ENCODE data around the gene WTIP. TPM values are rescaled to one million over a fixed set of nuclear protein-coding genes. Genes with fewer than 3 reads are reported as not detected.

WTIP gene
- total RNA-seq, 1 experiment from 2014 or later: 8.4 TPM

DNA sequence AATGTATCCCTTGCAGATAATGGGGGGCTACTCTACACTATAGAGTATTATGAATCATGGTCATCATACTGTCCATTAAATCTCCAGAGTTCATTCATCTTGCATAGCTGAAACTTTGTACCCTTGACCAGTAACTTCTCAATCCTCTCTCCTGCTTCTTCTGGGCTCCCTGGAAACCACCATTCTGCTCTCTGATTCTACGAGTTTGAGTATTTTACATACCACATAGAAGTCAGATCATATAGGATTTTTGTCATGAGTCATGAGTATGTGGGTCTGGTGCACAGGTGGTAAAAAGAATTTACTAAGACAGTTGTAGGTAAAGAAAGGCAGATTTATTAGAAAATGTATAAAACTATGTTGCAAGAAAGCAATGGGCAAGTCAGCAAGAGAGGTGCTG, 41.9 kb downstream of the WTIP start:
- ChIA-PET RAD21 (ENCODE audit: low non-redundant PET in 1 of 2, low total read pairs in 2 of 2, uncharacterized antibody in 2 of 2, unreplicated experiment in 2 of 2) (no interaction called here), POLR2A (no interaction called here), CTCF (no interaction called here)
- H4K20me1 ChIP-seq (ENCODE audit: insufficient read depth): no peaks in the 10 kb centered on the region
- H3K27ac ChIP-seq (ENCODE audit: low read depth, low read length): no peak overlapping the region
- no peak for DNase-seq (ENCODE audit: low read depth, low spot score)
- H3K4me1 ChIP-seq (ENCODE audit: control insufficient read depth in 1 of 2, insufficient read depth in 2 of 2, low read length in 2 of 2): no peaks in the 10 kb centered on the region
- H2AFZ ChIP-seq (ENCODE audit: low read depth, low read length, poor library complexity, severe bottlenecking): no peak overlapping the region
- intact Hi-C loops (cut with micrococcal nuclease): no loop called here
- no peaks in the 10 kb centered on the region; the same call in 1 of the 2 replicates for H3K9me2 ChIP-seq (ENCODE audit: insufficient read depth)
- no peaks in the 10 kb centered on the region for H3K79me2 ChIP-seq (ENCODE audit: insufficient read depth, low read length)
- BruUV-seq (replicated peaks): no TSS peak
- H3K9me3 ChIP-seq (ENCODE audit: control insufficient read depth in 1 of 2, insufficient read depth in 1 of 2, low read depth in 1 of 2, low read length in 2 of 2): no peaks in the 10 kb centered on the region
- no peak overlapping the region for H3K9ac ChIP-seq (ENCODE audit: low read length)
- H3K27me3 ChIP-seq (ENCODE audit: insufficient read depth, low read length): peaks cover 8% of the 10 kb centered on the region; the same call in 1 of the 2 replicates
- H3K4me2 ChIP-seq (ENCODE audit: low read length): no peak overlapping the region
- no peak overlapping the region for H3K4me3 ChIP-seq (replicated peaks in 1 of 2; ENCODE audit: low read depth in 1 of 2, low read length in 2 of 2)
- no peak for ATAC-seq
- no peaks in the 10 kb centered on the region for H3K36me3 ChIP-seq (ENCODE audit: control insufficient read depth in 1 of 2, insufficient read depth in 2 of 2, low read length in 2 of 2)
- TF ChIP-seq EZH2 (IDR thresholded peaks at IDR 0.05) (no peak), SP1 (IDR thresholded peaks at IDR 0.05; ENCODE audit: low read depth) (no peak), CEBPB (IDR thresholded peaks at IDR 0.05; ENCODE audit: low read depth) (no peak), POLR2AphosphoS5 (IDR thresholded peaks at IDR 0.05; ENCODE audit: low read depth, low read length) (no peak), ZFX (IDR thresholded peaks at IDR 0.05) (no peak), EZH2phosphoT487 (IDR thresholded peaks at IDR 0.05; ENCODE audit: borderline replicate concordance) (no peak), POLR2A (IDR thresholded peaks at IDR 0.05; ENCODE audit: borderline replicate concordance, extremely low read depth, insufficient read depth, insufficient read length) (no peak), ELF1 (IDR thresholded peaks at IDR 0.05; ENCODE audit: borderline replicate concordance, low read depth) (no peak), CBX3 (IDR thresholded peaks at IDR 0.05; ENCODE audit: low read depth) (no peak), JUND (IDR thresholded peaks at IDR 0.05) (no peak), TCF7L2 (IDR thresholded peaks at IDR 0.05; ENCODE audit: borderline replicate concordance, extremely low read depth, insufficient read depth, insufficient read length) (no peak), YY1 (IDR thresholded peaks at IDR 0.05; ENCODE audit: extremely low read depth, insufficient replicate concordance, low read depth, low read length) (no peak), ZNF274 (IDR thresholded peaks at IDR 0.05; ENCODE audit: low read depth, low read length) (no peak), SRF (IDR thresholded peaks at IDR 0.05; ENCODE audit: low read depth) (no peak)
- TF ChIP-seq, protein P1, sequence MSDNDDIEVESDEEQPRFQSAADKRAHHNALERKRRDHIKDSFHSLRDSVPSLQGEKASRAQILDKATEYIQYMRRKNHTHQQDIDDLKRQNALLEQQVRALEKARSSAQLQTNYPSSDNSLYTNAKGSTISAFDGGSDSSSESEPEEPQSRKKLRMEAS (IDR thresholded peaks at IDR 0.05): no peak
- TF ChIP-seq, protein P2, sequence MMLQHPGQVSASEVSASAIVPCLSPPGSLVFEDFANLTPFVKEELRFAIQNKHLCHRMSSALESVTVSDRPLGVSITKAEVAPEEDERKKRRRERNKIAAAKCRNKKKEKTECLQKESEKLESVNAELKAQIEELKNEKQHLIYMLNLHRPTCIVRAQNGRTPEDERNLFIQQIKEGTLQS (IDR thresholded peaks at IDR 0.05): no peak
- TF ChIP-seq, protein P3, sequence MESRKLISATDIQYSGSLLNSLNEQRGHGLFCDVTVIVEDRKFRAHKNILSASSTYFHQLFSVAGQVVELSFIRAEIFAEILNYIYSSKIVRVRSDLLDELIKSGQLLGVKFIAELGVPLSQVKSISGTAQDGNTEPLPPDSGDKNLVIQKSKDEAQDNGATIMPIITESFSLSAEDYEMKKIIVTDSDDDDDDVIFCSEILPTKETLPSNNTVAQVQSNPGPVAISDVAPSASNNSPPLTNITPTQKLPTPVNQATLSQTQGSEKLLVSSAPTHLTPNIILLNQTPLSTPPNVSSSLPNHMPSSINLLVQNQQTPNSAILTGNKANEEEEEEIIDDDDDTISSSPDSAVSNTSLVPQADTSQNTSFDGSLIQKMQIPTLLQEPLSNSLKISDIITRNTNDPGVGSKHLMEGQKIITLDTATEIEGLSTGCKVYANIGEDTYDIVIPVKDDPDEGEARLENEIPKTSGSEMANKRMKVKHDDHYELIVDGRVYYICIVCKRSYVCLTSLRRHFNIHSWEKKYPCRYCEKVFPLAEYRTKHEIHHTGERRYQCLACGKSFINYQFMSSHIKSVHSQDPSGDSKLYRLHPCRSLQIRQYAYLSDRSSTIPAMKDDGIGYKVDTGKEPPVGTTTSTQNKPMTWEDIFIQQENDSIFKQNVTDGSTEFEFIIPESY (IDR thresholded peaks at IDR 0.05; ENCODE audit: extremely low read depth, insufficient replicate concordance, low read length): no peak
- TF ChIP-seq, protein P4, sequence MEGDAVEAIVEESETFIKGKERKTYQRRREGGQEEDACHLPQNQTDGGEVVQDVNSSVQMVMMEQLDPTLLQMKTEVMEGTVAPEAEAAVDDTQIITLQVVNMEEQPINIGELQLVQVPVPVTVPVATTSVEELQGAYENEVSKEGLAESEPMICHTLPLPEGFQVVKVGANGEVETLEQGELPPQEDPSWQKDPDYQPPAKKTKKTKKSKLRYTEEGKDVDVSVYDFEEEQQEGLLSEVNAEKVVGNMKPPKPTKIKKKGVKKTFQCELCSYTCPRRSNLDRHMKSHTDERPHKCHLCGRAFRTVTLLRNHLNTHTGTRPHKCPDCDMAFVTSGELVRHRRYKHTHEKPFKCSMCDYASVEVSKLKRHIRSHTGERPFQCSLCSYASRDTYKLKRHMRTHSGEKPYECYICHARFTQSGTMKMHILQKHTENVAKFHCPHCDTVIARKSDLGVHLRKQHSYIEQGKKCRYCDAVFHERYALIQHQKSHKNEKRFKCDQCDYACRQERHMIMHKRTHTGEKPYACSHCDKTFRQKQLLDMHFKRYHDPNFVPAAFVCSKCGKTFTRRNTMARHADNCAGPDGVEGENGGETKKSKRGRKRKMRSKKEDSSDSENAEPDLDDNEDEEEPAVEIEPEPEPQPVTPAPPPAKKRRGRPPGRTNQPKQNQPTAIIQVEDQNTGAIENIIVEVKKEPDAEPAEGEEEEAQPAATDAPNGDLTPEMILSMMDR (IDR thresholded peaks at IDR 0.05 in 2 of 3, conservative IDR thresholded peaks at IDR 0.05 in 1 of 3; ENCODE audit: borderline replicate concordance in 1 of 3, insufficient read depth in 1 of 3, low read depth in 2 of 3, low read length in 2 of 3): no peak

All from HCT116 (cell line).